Stimulated activated CD8-positive, alpha-beta memory T cell treated with anti-CD3 and anti-CD28 coated beads, Interleukin-4, amount 100 ng/mL, for 1 hour (primary cell): ENCODE data around the gene NLRC3.

Experiments used
- DNase-seq, 2 donors: peaks; one replicate each; pipeline ENCODE4 v3.0.0-alpha.2; 2020; ENCODE audit warnings: low read depth in 2 of 2, low spot score in 1 of 2

The NLRC3 gene

GRCh38 chr16:3581392-3581791 lies 4.2 kb upstream of the NLRC3 start:
- no peak for DNase-seq

- DNase-seq, result no peak
Observed at GRCh38 chr16:3580686-3581085, 3.5 kb upstream of the NLRC3 start.

DNA sequence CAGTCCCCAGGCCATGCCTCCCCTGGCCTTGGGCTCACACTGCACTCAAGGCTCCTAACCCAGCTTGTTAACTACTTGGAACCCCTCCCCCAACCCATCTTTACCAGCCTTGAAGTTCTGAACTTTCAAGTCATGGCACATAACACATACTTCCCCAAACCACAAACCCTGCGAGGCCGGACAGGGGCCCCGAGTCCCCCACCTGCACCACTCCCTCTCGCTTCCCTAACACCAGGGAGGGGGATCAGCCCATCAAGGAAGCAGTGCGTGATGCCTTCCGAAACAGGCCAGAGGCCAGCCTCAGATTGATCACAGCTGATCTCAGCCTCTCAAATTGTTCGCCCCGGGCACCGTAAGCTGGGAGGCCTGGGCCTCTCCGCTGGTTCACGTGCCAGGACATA lies 3.0 kb upstream of the NLRC3 start:
- DNase-seq, result no peak

- no peak for DNase-seq
Observed at GRCh38 chr16:3579776-3580175, 2.6 kb upstream of the NLRC3 start.

DNA sequence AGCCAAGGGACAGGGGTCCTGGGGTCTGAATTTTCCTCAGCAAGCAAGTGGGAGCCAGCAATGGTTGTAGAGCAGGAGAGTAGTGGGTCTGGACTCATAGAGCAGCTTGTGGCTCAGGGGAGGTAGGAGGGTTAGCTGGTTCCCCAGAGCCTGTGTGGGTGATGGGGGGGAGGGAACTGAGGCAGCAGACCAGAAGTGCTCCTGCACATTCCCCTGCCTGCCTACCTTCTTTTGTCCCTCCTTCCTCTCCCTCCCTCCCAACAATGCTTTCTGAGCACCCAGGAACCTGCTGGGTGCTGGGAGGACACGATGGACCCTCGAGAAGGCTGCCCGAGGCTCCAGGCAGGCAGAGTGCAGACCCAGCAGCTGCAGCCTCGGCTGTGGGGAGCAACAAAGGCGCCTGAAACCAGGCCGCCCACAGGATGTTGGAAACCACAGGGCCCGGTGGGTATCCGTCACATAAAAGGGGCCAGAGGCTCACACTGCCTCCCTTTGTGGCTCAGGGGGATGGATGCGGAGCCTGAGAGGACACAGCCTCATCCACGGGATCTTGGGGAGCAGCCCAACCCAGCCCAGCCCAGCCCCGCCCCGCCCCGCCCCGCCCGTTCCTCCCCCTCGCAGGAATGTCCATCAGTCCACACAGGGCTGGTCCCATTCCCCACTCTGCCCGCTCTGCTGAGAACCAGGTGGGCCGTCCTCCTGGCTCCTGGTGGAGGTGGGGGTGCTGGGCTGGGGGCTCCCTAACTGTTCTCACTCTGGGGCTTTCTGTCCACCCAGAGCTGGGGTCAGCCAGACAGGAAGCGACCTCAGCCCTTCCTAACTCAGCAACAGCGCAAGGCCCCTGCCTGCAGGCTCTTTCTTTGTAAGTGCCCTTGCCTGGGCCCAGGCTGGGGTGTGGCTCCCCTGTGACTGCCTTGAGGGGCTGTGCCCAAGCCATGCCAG lies 1.7 kb upstream of the NLRC3 start:
- DNase-seq, result peak; percentile 25 to 40

GRCh38 chr16:3578121-3578520 lies 918 bp upstream of the NLRC3 start:
- DNase-seq, result peak in 1 of 2 donors; percentile 20

- DNase-seq, result no peak
Observed at GRCh38 chr16:3576211-3576610, 992 bp downstream of the NLRC3 start.

GRCh38 chr16:3575491-3575890 lies 1.7 kb downstream of the NLRC3 start:
- DNase-seq, result no peak

DNA sequence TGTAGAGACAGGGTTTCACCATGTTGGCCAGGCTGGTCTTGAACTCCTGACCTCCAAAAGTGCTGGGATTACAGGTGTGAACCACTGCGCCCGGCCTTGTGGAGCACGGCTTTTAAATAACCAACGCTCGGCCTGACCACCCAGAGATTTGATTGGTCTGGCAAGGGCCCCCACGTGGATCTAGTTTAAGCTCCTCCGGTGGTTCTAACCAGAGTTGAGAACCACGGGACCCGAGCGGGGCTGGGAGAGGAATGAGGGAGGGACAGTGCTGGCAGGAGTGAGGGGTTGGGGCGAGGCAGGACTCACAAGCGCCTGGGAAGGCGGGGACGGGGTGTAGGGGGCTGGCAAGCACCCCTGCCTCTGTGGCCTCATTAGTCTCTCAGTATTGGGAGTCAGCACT lies 3.0 kb downstream of the NLRC3 start:
- no peak for DNase-seq

DNA sequence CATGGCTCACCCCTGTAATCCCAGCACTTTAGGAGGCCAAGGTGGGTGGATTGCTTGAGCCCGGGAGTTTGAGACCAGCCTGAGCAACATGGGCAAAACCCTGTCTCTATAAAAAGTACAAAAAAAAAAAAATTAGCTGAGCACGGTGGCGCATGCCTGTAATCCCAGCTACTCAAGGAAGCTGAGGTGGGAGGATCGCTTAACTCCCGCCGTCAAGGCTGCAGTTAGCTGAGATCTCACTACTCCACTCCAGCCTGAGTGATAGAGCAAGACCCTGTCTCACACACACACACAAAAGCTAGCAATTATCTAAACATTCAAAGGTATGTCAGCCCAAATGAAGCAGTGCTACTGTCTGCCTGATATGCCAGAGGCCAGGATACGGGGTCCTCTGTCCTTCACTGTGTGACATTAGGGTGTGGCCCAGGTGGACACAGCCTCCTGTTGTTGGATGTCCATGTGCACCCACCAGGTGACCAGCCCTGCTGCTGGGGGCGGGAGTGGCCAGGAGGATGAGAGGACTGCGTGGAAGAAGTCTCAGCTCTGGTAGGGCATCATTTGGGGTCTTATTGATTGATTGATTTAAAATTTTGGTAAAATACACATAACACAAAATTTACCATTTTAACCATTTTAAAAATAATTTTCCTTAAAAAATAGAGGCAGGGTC lies 3.9 kb downstream of the NLRC3 start:
- DNase-seq, result no peak

DNA sequence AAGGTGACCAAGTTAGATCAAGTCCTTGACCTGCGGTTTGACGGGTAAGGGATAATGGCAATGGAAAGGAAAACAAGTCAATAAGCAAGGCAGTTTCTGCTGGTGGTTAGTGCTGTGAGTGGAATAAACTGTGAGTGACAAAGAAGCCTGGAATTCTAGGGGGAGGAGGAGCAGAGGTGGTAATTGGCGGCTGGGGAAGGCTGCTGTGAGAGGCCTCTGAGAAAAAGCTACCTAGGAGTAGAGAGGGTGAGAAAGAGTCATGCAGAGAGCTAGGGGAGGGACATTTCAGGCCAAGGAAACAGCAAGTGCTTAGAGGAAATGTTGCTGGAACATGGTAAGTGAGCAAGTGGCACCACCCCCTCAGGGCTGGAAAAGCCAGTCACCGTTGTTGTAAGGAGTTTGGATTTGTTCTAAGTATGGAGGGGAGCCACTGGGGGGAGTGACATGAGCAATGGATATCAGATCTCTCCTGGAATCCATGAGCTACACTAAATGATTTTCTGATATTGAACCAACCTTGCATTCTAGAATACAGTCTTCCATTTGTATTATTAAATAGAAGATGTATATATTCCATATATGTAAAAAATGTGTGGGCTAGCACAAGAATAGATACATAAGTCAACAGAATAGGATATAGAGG lies 6.7 kb downstream of the NLRC3 start:
- DNase-seq, result no peak

- DNase-seq, result no peak
Observed at GRCh38 chr16:3569851-3570250, 7.4 kb downstream of the NLRC3 start.

DNA sequence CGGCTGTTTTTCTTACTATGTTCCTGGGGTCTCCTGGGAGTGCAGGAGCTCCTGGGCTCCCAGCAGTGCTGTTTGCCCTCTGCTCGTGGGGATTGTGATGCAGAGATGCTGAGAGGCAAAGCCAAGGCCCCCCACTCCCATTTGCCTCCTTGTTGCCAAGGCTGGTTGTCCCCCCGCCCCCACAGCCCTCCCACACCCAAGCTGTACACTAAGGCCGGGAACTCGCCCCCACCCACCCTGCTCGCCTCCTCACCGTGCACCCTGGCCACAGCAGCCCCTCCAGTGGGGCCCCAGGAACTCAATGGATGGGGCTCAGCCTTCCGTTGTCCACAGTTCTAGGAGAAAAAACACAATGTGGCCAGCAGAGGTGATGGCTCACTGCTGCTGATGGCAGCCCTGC lies 10.2 kb downstream of the NLRC3 start:
- DNase-seq, result no peak

DNA sequence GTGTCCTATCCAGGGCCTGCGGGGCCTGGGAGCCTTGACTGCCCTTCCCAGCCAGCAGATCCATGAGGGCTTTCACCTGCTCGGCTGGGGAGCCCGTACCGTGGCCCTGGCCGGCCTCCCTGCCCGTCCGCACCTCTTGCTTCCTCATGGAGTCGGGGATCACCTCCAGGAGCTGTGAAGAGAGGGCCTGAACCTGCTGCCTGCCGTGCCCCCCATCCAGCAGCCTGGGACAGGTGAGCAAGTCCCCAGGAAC lies 12.4 kb downstream of the NLRC3 start:
- DNase-seq, result no peak

DNA sequence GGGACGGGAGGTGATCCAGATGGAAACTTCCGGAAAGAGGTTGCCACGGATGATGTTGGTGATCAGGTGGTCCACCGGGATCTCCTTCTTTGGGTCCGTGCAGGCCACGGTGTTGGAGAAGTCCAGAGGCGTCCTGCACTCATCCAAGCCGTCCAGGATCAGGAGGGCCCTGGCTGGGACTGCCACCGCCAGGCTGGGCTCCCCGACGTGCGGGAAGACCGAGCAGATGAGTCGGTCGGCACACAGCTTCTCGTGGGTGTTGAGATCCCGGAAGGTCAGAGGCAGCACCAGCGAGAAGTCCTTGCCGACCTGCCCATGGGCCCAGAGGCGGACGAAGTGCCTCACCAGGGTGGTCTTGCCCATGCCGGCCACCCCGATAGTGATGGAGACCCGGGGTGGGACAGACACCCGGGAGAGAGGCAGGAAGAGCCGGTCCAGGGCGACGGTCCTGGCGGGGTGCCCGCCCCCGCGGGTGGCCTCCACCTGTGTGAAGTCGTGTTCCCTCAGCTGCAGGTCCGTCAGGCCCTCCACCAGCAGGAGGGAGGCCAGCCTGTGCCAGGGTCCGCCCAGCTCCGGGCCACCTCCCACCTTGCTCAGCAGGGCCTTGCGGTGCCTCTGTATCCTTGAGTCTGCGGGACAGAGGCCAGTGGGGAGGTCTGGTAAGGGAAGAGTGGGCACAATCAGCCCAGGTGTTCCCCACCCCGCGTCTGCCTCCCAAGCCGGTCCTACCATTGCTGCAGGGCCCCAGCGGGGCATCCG lies 12.9 kb downstream of the NLRC3 start:
- no peak for DNase-seq

DNA sequence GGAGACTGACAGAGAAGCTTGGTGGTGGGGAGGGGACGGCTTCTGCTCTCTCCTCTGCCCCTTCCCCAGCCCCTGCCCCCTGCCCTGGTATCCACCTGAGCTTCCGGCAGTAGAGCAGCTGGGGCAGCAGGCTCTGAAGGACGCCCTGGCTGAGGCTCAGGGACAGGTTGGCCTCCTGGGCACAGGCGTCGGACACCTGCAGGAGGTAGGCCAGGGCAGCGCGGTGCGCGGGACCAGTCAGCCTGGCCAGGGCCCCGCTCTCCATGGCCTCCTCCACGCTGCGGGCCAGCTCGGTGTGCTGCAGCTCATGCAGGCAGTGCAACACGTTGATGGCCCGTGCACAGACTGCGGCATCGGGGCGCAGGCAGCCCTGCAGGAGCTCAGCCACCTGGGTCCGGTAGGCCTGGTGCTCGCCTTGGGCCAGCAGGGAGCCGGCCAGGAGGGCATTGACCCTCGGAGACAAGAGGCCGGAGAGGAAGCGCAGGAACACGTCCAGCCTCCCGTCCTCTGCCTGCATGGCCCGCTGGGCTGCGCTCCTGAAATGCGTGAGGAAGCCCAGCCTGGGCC lies 14.2 kb downstream of the NLRC3 start:
- DNase-seq, result no peak

- DNase-seq, result no peak
Observed at GRCh38 chr16:3561626-3562025, 15.6 kb downstream of the NLRC3 start.

- no peak for DNase-seq
Observed at GRCh38 chr16:3554351-3554928, 22.8 kb downstream of the NLRC3 start.

GRCh38 chr16:3553138-3553923 lies 23.9 kb downstream of the NLRC3 start:
- no peak for DNase-seq
